ENCODE measurements around the gene KCNQ1OT1.

KCNQ1OT1 gene

GRCh38 chr11:2656859-2657258 lies 42.9 kb downstream of the KCNQ1OT1 start:
- H3K9me2 ChIP-seq (replicated peaks; ENCODE audit: insufficient read depth, low read length) = no peaks in the 10 kb centered on the region
- DNase-seq = no peak
- no peaks in the 10 kb centered on the region for H3K79me2 ChIP-seq (ENCODE audit: low read length)

GRCh38 chr11:2655834-2656622 lies 43.8 kb downstream of the KCNQ1OT1 start:
- no peak overlapping the region for H3K4me2 ChIP-seq (ENCODE audit: low read depth, low read length)

More at GRCh38 chr11:2656859-2657258, 42.9 kb downstream of the KCNQ1OT1 start:
- Histone ChIP-seq H3K4me1 (ENCODE audit: low read length) (peaks cover 7% of the 10 kb centered on the region; the same call in 1 of the 2 replicates), H3K36me3 (replicated peaks; ENCODE audit: insufficient read depth, low read length) (no peaks in the 10 kb centered on the region), H3K27ac (ENCODE audit: low read length) (no peak overlapping the region), H3K4me3 (ENCODE audit: low read length) (no peak overlapping the region), H3F3A (ENCODE audit: insufficient read depth, low read length) (no peaks in the 10 kb centered on the region), H3K9ac (ENCODE audit: low read length) (no peak overlapping the region), H4K20me1 (ENCODE audit: insufficient read depth, low read length) (no peaks in the 10 kb centered on the region), H2AFZ (ENCODE audit: low read length) (no peak overlapping the region), H3K4me2 (ENCODE audit: low read depth, low read length) (no peak overlapping the region), H3K9me3 (replicated peaks; ENCODE audit: insufficient read depth, low read length) (no peaks in the 10 kb centered on the region), H3K27me3 (replicated peaks; ENCODE audit: insufficient read depth, low read length) (no peaks in the 10 kb centered on the region)
- TF ChIP-seq CTCF (IDR thresholded peaks at IDR 0.05; ENCODE audit: low read length) (no peak), EZH2phosphoT487 (IDR thresholded peaks at IDR 0.05; ENCODE audit: low read length) (no peak), EZH2 (optimal IDR thresholded peaks at IDR 0.05; ENCODE audit: low read depth, low read length) (no peak)

GRCh38 chr11:2655016-2655719 lies 44.6 kb downstream of the KCNQ1OT1 start:
- no peaks in the 10 kb centered on the region for H3F3A ChIP-seq (ENCODE audit: insufficient read depth, low read length)
- peaks cover 7% of the 10 kb centered on the region; the same call in 1 of the 2 replicates for H3K4me1 ChIP-seq (ENCODE audit: low read length)
- no peak overlapping the region for H3K4me2 ChIP-seq (ENCODE audit: low read depth, low read length)
- no peak overlapping the region for H3K9ac ChIP-seq (ENCODE audit: low read length)
- no peaks in the 10 kb centered on the region for H3K9me3 ChIP-seq (replicated peaks; ENCODE audit: insufficient read depth, low read length)
- H3K36me3 ChIP-seq (replicated peaks; ENCODE audit: insufficient read depth, low read length) = no peaks in the 10 kb centered on the region
- no peak for TF ChIP-seq CTCF (IDR thresholded peaks at IDR 0.05; ENCODE audit: low read length)
- TF ChIP-seq EZH2 (optimal IDR thresholded peaks at IDR 0.05; ENCODE audit: low read depth, low read length) = no peak
- TF ChIP-seq EZH2phosphoT487 (IDR thresholded peaks at IDR 0.05; ENCODE audit: low read length) = no peak
- no peak overlapping the region for H3K27ac ChIP-seq (ENCODE audit: low read length)
- no peaks in the 10 kb centered on the region for H3K79me2 ChIP-seq (ENCODE audit: low read length)
- H3K9me2 ChIP-seq (replicated peaks; ENCODE audit: insufficient read depth, low read length) = no peaks in the 10 kb centered on the region
- no peak overlapping the region for H2AFZ ChIP-seq (ENCODE audit: low read length)
- H3K4me3 ChIP-seq (ENCODE audit: low read length) = no peak overlapping the region
- no peaks in the 10 kb centered on the region for H4K20me1 ChIP-seq (ENCODE audit: insufficient read depth, low read length)
- no peaks in the 10 kb centered on the region for H3K27me3 ChIP-seq (replicated peaks; ENCODE audit: insufficient read depth, low read length)
- DNase-seq = no peak

More at GRCh38 chr11:2655834-2656622, 43.8 kb downstream of the KCNQ1OT1 start:
- H4K20me1 ChIP-seq (ENCODE audit: insufficient read depth, low read length) = no peaks in the 10 kb centered on the region
- no peak overlapping the region for H3K4me3 ChIP-seq (ENCODE audit: low read length)
- H3K9me2 ChIP-seq (replicated peaks; ENCODE audit: insufficient read depth, low read length) = no peaks in the 10 kb centered on the region
- no peak overlapping the region for H2AFZ ChIP-seq (ENCODE audit: low read length)
- H3K27ac ChIP-seq (ENCODE audit: low read length) = no peak overlapping the region
- no peaks in the 10 kb centered on the region for H3K36me3 ChIP-seq (replicated peaks; ENCODE audit: insufficient read depth, low read length)
- peaks cover 7% of the 10 kb centered on the region; the same call in 1 of the 2 replicates for H3K4me1 ChIP-seq (ENCODE audit: low read length)
- H3K9ac ChIP-seq (ENCODE audit: low read length) = no peak overlapping the region
- no peaks in the 10 kb centered on the region for H3K79me2 ChIP-seq (ENCODE audit: low read length)
- no peaks in the 10 kb centered on the region for H3F3A ChIP-seq (ENCODE audit: insufficient read depth, low read length)
- H3K9me3 ChIP-seq (replicated peaks; ENCODE audit: insufficient read depth, low read length) = no peaks in the 10 kb centered on the region
- no peak for DNase-seq
- TF ChIP-seq EZH2 (optimal IDR thresholded peaks at IDR 0.05; ENCODE audit: low read depth, low read length) (no peak), EZH2phosphoT487 (IDR thresholded peaks at IDR 0.05; ENCODE audit: low read length) (no peak), CTCF (IDR thresholded peaks at IDR 0.05; ENCODE audit: low read length) (no peak)
- no peaks in the 10 kb centered on the region for H3K27me3 ChIP-seq (replicated peaks; ENCODE audit: insufficient read depth, low read length)
